Measurements from ENCODE around the gene A3GALT2.

Gene A3GALT2

GRCh38 chr1:33289858-33290154 lies 31.1 kb downstream of the A3GALT2 start:
- Histone ChIP-seq H3K9me3 (ENCODE audit: insufficient read depth, low read depth, low read length) (no peaks in the 10 kb centered on the region), H4K20me1 (ENCODE audit: insufficient read depth, low read length, poor library complexity, severe bottlenecking) (no peaks in the 10 kb centered on the region), H3K4me1 (ENCODE audit: insufficient read depth, low read length, poor library complexity, severe bottlenecking) (no peaks in the 10 kb centered on the region), H3K4me3 (ENCODE audit: low read length, poor library complexity, severe bottlenecking) (no peak overlapping the region), H3K9ac (ENCODE audit: low read depth, low read length, poor library complexity, severe bottlenecking) (no peak overlapping the region), H3F3A (ENCODE audit: low read depth) (no peaks in the 10 kb centered on the region), H3K79me2 (ENCODE audit: insufficient read depth, low read length) (no peaks in the 10 kb centered on the region), H3K27me3 (ENCODE audit: insufficient read depth, low read length, poor library complexity, severe bottlenecking) (no peaks in the 10 kb centered on the region), H3K9me2 (replicated peaks; ENCODE audit: low read depth, low read length) (no peaks in the 10 kb centered on the region), H3K36me3 (ENCODE audit: insufficient read depth, low read length) (peaks cover 28% of the 10 kb centered on the region; the same call in 1 of the 2 replicates), H2AFZ (ENCODE audit: low read length) (no peak overlapping the region), H3K4me2 (ENCODE audit: low read depth, low read length, poor library complexity, severe bottlenecking) (no peak overlapping the region)
- TF ChIP-seq EZH2phosphoT487 (IDR thresholded peaks at IDR 0.05; ENCODE audit: borderline replicate concordance) (no peak), CTCF (conservative IDR thresholded peaks at IDR 0.05; ENCODE audit: low read length) (no peak)

- Histone ChIP-seq H3K36me3 (ENCODE audit: insufficient read depth, low read length) (peaks cover 29% of the 10 kb centered on the region; the same call in 1 of the 2 replicates), H3K79me2 (ENCODE audit: insufficient read depth, low read length) (no peaks in the 10 kb centered on the region), H3K27me3 (ENCODE audit: insufficient read depth, low read length, poor library complexity, severe bottlenecking) (no peaks in the 10 kb centered on the region), H3K9me3 (ENCODE audit: insufficient read depth, low read depth, low read length) (no peaks in the 10 kb centered on the region), H3K9me2 (replicated peaks; ENCODE audit: low read depth, low read length) (no peaks in the 10 kb centered on the region), H3K4me2 (ENCODE audit: low read depth, low read length, poor library complexity, severe bottlenecking) (no peak overlapping the region), H3K4me3 (ENCODE audit: low read length, poor library complexity, severe bottlenecking) (no peak overlapping the region), H3F3A (ENCODE audit: low read depth) (no peaks in the 10 kb centered on the region), H3K9ac (ENCODE audit: low read depth, low read length, poor library complexity, severe bottlenecking) (no peak overlapping the region), H2AFZ (ENCODE audit: low read length) (no peak overlapping the region), H3K4me1 (ENCODE audit: insufficient read depth, low read length, poor library complexity, severe bottlenecking) (no peaks in the 10 kb centered on the region), H4K20me1 (ENCODE audit: insufficient read depth, low read length, poor library complexity, severe bottlenecking) (no peaks in the 10 kb centered on the region)
- TF ChIP-seq CTCF (conservative IDR thresholded peaks at IDR 0.05; ENCODE audit: low read length), result no peak
- no peak for TF ChIP-seq EZH2phosphoT487 (IDR thresholded peaks at IDR 0.05; ENCODE audit: borderline replicate concordance)
Measured at GRCh38 chr1:33288976-33289857, 31.7 kb downstream of the A3GALT2 start.

GRCh38 chr1:33287317-33287716 lies 33.6 kb downstream of the A3GALT2 start:
- Histone ChIP-seq H3K4me1 (ENCODE audit: insufficient read depth, low read length, poor library complexity, severe bottlenecking) (no peaks in the 10 kb centered on the region), H3K79me2 (ENCODE audit: insufficient read depth, low read length) (no peaks in the 10 kb centered on the region), H3K4me2 (ENCODE audit: low read depth, low read length, poor library complexity, severe bottlenecking) (no peak overlapping the region), H2AFZ (ENCODE audit: low read length) (no peak overlapping the region), H3K9me3 (ENCODE audit: insufficient read depth, low read depth, low read length) (no peaks in the 10 kb centered on the region), H3K9ac (ENCODE audit: low read depth, low read length, poor library complexity, severe bottlenecking) (no peak overlapping the region), H3K9me2 (replicated peaks; ENCODE audit: low read depth, low read length) (no peaks in the 10 kb centered on the region), H3K4me3 (ENCODE audit: low read length, poor library complexity, severe bottlenecking) (no peak overlapping the region), H3F3A (ENCODE audit: low read depth) (no peaks in the 10 kb centered on the region), H3K27me3 (ENCODE audit: insufficient read depth, low read length, poor library complexity, severe bottlenecking) (no peaks in the 10 kb centered on the region), H4K20me1 (ENCODE audit: insufficient read depth, low read length, poor library complexity, severe bottlenecking) (no peaks in the 10 kb centered on the region), H3K36me3 (ENCODE audit: insufficient read depth, low read length) (peaks cover 36% of the 10 kb centered on the region; the same call in 1 of the 2 replicates)
- TF ChIP-seq CTCF (conservative IDR thresholded peaks at IDR 0.05; ENCODE audit: low read length) (no peak), EZH2phosphoT487 (IDR thresholded peaks at IDR 0.05; ENCODE audit: borderline replicate concordance) (no peak)
